Glutamatergic neuron (in vitro differentiated cells): Measurements from ENCODE around the gene NPM1. TPM values are rescaled to one million over a fixed set of nuclear protein-coding genes. Genes with fewer than 3 reads are reported as not detected.

Source experiments
- DNase-seq: peaks from one replicate; pipeline ENCODE4 v3.0.0; 2022
- H3K27ac Mint-ChIP-seq: one replicate; pipeline ENCODE4 v1.8.0; 2020; ENCODE audit warnings: mild to moderate bottlenecking, mixed read lengths, inconsistent platforms; ENCODE audit not compliant: unreplicated experiment
- H3K27me3 Mint-ChIP-seq: one replicate; pipeline ENCODE4 v1.8.0; 2020; ENCODE audit warnings: mild to moderate bottlenecking, moderate library complexity, mixed read lengths, inconsistent platforms; ENCODE audit not compliant: unreplicated experiment
- H3K36me3 Mint-ChIP-seq: one replicate; pipeline ENCODE4 v1.8.0; 2020; ENCODE audit warnings: mild to moderate bottlenecking, mixed read lengths, inconsistent platforms; ENCODE audit not compliant: unreplicated experiment
- H3K4me1 Mint-ChIP-seq: one replicate; pipeline ENCODE4 v1.8.0; 2020; ENCODE audit warnings: mild to moderate bottlenecking, low read depth, mixed read lengths, inconsistent platforms; ENCODE audit not compliant: unreplicated experiment
- H3K4me3 Mint-ChIP-seq: one replicate; pipeline ENCODE4 v1.8.0; 2020; ENCODE audit warnings: mild to moderate bottlenecking, mixed read lengths, inconsistent platforms; ENCODE audit not compliant: unreplicated experiment
- H3K9me3 Mint-ChIP-seq: one replicate; pipeline ENCODE4 v1.8.0; 2020; ENCODE audit warnings: mild to moderate bottlenecking, moderate library complexity, mixed read lengths, inconsistent platforms; ENCODE audit not compliant: unreplicated experiment
- total RNA-seq: library from RNA; stranded (reverse); fragmentation: NEBNext Ultra II Directional; extraction: Animal tissue kit (Norgen Biotek cat#: 25700); gene quantifications from one replicate; pipeline ENCODE4 v1.2.1, GENCODE V29; 2021; ENCODE audit not compliant: unreplicated experiment
- TF ChIP-seq, protein P1 (sequence below): fragments of 200-600 bp; sonication (generic); IDR thresholded peaks from one replicate; pipeline ENCODE4 v1.5.0; 2021; ENCODE audit not compliant: partially characterized antibody, unreplicated experiment

Gene NPM1
- total RNA-seq, 1 donor from 2014 or later, result 600 TPM

DNA sequence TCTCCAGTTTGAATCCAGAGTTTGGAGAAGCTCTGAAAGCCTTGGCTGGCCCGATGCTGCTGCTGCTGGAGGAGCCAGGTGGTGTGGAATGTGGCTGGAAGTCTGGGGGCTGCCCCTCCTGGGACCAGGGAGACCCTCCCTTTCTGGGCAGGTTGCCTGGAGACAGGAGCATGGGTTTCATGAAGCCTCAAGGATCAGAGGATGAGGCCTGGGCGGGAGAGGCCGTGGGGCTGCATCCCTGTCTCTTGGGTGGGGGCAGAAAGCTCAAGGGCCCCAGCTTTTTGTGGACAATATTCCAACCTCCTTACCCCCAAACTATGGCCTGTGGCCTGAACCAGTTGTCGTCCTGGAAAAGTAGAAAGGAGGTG is 41.9 kb downstream of the NPM1 start:
- Mint-ChIP-seq H3K27me3 (peaks cover 9% of the 10 kb centered on the region), H3K9me3 (peaks cover 6% of the 10 kb centered on the region), H3K4me3 (no peak overlapping the region), H3K36me3 (no peaks in the 10 kb centered on the region), H3K4me1 (peaks cover 30% of the 10 kb centered on the region), H3K27ac (no peak overlapping the region)
- DNase-seq, result no peak
- TF ChIP-seq, protein P1, sequence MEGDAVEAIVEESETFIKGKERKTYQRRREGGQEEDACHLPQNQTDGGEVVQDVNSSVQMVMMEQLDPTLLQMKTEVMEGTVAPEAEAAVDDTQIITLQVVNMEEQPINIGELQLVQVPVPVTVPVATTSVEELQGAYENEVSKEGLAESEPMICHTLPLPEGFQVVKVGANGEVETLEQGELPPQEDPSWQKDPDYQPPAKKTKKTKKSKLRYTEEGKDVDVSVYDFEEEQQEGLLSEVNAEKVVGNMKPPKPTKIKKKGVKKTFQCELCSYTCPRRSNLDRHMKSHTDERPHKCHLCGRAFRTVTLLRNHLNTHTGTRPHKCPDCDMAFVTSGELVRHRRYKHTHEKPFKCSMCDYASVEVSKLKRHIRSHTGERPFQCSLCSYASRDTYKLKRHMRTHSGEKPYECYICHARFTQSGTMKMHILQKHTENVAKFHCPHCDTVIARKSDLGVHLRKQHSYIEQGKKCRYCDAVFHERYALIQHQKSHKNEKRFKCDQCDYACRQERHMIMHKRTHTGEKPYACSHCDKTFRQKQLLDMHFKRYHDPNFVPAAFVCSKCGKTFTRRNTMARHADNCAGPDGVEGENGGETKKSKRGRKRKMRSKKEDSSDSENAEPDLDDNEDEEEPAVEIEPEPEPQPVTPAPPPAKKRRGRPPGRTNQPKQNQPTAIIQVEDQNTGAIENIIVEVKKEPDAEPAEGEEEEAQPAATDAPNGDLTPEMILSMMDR, result no peak

DNA sequence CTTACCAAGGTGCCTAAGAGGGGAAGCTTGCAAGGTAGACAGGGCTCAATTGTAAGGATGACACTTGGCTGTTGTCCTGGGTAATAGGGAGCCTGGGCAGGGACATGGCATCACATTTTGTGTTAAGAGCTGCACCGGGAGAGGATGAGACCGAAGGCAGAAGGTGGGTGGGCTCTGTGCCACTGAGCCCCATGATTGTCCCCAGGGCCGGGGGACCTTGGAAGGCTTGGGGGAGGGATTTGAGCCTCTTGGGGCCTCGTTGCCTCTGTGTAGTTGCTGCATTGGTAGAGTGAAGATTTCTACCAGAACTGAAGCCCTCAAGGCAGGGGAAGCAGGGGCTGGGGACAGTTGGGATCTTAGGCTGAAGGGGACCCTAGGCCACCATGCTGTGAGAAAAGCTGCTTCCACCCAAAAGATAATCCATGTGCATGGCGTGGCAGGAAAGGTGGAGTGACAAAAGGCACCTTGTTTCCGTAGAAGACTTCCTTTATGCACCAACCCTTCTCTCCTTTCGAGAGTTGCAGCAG is 43.7 kb downstream of the NPM1 start:
- Mint-ChIP-seq H3K4me3 (no peak overlapping the region), H3K27ac (no peak overlapping the region), H3K9me3 (peaks cover 6% of the 10 kb centered on the region), H3K36me3 (no peaks in the 10 kb centered on the region), H3K4me1 (peaks cover 28% of the 10 kb centered on the region), H3K27me3 (peaks cover 14% of the 10 kb centered on the region)
- TF ChIP-seq, protein P1, result no peak
- DNase-seq, result peak; percentile 7

DNA sequence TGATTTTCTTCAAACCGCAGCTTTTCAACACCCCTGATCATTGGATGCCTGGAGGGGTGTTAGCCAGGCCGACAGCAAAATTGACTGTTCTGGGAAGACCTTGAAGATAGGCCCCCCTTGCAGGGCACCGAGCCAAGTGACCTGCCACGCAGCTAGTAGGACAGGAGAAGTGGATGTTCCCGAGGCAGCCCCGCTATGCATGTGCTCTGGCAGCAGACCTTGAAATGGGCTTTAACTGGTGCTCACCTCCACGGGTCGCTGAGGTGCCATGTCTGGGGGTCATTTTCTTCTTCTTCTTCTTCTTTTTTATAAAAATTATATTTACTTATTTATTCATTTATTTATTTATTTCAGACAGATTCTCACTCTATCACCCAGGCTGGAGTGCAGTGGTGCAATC is 44.4 kb downstream of the NPM1 start:
- no peak for DNase-seq
- Mint-ChIP-seq H3K4me3 (no peak overlapping the region), H3K9me3 (peaks cover 7% of the 10 kb centered on the region), H3K4me1 (peaks cover 31% of the 10 kb centered on the region), H3K36me3 (no peaks in the 10 kb centered on the region), H3K27ac (no peak overlapping the region), H3K27me3 (peaks cover 14% of the 10 kb centered on the region)
- TF ChIP-seq, protein P1, result no peak

DNA sequence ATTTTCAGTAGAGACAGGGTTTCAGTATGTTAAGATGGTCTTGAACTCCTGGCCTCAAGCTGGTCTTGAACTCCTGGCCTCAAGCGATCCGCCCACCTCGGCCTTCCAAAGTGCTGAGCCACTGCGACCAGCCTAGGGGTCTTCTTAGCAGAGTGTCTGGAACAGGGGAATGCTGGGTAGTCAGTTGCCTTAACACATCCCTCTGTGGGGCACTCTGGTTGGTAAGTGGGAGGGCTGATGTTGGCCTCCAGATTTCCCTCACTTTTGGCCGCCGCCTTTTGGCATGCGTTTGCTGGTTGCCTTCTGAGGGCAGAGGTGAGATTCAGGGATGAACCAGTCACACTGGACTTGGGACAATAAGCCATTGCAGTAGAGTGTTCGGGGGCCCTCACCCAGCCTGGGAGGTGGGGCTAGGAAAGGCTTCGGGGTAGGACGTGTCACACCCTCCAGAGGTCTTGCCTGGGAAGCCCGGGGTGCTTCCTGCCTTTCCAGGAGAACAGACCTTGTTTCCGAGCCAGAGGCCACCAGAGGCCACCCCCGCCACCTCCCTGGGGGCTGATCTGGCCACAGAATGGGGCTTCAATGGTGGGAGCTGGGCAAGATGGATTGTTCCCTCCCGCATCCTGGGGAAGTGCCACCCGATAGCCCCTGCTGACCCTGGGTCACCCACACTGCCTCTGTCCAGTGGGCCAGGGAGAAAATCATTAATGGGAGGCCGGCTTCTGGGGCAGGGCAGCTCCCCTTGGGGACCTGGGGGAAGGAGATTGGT is 45.1 kb downstream of the NPM1 start:
- Mint-ChIP-seq H3K27me3 (peaks cover 14% of the 10 kb centered on the region), H3K4me3 (no peak overlapping the region), H3K36me3 (no peaks in the 10 kb centered on the region), H3K9me3 (peaks cover 7% of the 10 kb centered on the region), H3K4me1 (peaks cover 31% of the 10 kb centered on the region), H3K27ac (no peak overlapping the region)
- TF ChIP-seq, protein P1, result no peak
- peak; percentile 61 for DNase-seq

DNA sequence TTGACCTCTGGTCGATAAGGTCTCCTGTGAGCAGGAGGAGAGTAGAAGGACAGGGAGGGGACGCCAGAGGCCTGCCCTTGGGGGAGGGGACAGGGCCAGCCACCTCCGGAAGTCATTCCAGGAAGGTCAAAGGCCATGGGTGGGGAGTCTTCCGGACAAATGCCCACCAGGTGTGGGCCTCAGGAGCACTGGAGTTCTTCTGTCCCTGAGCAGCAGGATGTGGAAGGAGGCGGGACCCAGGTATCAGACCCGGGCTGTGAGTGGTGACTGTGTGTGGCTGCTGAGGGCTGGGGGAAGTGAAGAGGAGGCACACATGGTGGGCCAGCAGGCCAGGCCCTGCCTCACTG is 45.7 kb downstream of the NPM1 start:
- peak overlapping the region; percentile 38 for H3K4me3 Mint-ChIP-seq
- peaks cover 30% of the 10 kb centered on the region for H3K4me1 Mint-ChIP-seq
- H3K36me3 Mint-ChIP-seq, result no peaks in the 10 kb centered on the region
- H3K27ac Mint-ChIP-seq, result no peak overlapping the region
- DNase-seq, result no peak
- TF ChIP-seq, protein P1, result no peak
- H3K27me3 Mint-ChIP-seq, result peaks cover 14% of the 10 kb centered on the region
- peaks cover 7% of the 10 kb centered on the region for H3K9me3 Mint-ChIP-seq
